22Rv1 (cell line): ENCODE results near the gene CKS1B.

Experiments
- CTCF ChIP-seq: fragments of 450-650 bp; IDR thresholded peaks from 2 replicates; pipeline ENCODE4 v1.5.1; 2017; ENCODE audit warnings: mild to moderate bottlenecking
- ZFX ChIP-seq: fragments of 450-650 bp; IDR thresholded peaks from 2 replicates; pipeline ENCODE4 v1.6.1; 2017; ENCODE audit warnings: antibody characterized with exemption, borderline replicate concordance

GRCh38 chr1:155011437-155012025 is 37.0 kb downstream of the CKS1B start:
- TF ChIP-seq CTCF (no peak), ZFX (no peak)
